ENCODE data around the gene CCDC171.

DNA sequence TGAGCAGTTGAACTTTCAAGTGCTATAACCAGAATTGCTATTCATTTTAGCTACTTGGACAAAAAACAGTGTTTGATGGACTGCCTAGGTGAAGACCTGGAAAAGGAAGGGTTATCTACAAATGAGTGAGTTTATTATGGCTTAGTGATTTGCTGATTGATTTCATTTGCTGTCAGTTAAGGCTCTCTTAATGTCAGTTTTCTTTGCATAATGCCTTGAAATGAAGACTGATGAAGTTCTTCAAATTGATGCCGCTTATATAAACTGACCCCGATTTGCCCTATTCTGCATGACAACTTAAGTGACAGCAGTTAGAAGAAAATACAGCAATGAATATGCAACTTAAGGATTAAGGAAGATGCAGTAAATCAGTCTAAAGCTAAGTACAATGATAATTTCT lies 332.6 kb downstream of the CCDC171 start:
- no peak for TF ChIP-seq STAT1 (conservative IDR thresholded peaks at IDR 0.05)
- no peak for TF ChIP-seq LARP7 (IDR thresholded peaks at IDR 0.05)
- TF ChIP-seq, protein P1, sequence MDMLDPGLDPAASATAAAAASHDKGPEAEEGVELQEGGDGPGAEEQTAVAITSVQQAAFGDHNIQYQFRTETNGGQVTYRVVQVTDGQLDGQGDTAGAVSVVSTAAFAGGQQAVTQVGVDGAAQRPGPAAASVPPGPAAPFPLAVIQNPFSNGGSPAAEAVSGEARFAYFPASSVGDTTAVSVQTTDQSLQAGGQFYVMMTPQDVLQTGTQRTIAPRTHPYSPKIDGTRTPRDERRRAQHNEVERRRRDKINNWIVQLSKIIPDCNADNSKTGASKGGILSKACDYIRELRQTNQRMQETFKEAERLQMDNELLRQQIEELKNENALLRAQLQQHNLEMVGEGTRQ (IDR thresholded peaks at IDR 0.05; ENCODE audit: borderline replicate concordance, low read depth, low read length) = no peak
- TF ChIP-seq, protein P2, sequence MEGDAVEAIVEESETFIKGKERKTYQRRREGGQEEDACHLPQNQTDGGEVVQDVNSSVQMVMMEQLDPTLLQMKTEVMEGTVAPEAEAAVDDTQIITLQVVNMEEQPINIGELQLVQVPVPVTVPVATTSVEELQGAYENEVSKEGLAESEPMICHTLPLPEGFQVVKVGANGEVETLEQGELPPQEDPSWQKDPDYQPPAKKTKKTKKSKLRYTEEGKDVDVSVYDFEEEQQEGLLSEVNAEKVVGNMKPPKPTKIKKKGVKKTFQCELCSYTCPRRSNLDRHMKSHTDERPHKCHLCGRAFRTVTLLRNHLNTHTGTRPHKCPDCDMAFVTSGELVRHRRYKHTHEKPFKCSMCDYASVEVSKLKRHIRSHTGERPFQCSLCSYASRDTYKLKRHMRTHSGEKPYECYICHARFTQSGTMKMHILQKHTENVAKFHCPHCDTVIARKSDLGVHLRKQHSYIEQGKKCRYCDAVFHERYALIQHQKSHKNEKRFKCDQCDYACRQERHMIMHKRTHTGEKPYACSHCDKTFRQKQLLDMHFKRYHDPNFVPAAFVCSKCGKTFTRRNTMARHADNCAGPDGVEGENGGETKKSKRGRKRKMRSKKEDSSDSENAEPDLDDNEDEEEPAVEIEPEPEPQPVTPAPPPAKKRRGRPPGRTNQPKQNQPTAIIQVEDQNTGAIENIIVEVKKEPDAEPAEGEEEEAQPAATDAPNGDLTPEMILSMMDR (IDR thresholded peaks at IDR 0.05 in 2 of 3, conservative IDR thresholded peaks at IDR 0.05 in 1 of 3; ENCODE audit: control insufficient read depth in 2 of 3, extremely low read depth in 1 of 3, insufficient read depth in 1 of 3, low read depth in 3 of 3, low read length in 3 of 3) = no peak
- no peak for TF ChIP-seq CBFB (IDR thresholded peaks at IDR 0.05; ENCODE audit: low read depth)
- no peak for TF ChIP-seq GATAD2B (conservative IDR thresholded peaks at IDR 0.05; ENCODE audit: low read depth)
- TF ChIP-seq, protein P3, sequence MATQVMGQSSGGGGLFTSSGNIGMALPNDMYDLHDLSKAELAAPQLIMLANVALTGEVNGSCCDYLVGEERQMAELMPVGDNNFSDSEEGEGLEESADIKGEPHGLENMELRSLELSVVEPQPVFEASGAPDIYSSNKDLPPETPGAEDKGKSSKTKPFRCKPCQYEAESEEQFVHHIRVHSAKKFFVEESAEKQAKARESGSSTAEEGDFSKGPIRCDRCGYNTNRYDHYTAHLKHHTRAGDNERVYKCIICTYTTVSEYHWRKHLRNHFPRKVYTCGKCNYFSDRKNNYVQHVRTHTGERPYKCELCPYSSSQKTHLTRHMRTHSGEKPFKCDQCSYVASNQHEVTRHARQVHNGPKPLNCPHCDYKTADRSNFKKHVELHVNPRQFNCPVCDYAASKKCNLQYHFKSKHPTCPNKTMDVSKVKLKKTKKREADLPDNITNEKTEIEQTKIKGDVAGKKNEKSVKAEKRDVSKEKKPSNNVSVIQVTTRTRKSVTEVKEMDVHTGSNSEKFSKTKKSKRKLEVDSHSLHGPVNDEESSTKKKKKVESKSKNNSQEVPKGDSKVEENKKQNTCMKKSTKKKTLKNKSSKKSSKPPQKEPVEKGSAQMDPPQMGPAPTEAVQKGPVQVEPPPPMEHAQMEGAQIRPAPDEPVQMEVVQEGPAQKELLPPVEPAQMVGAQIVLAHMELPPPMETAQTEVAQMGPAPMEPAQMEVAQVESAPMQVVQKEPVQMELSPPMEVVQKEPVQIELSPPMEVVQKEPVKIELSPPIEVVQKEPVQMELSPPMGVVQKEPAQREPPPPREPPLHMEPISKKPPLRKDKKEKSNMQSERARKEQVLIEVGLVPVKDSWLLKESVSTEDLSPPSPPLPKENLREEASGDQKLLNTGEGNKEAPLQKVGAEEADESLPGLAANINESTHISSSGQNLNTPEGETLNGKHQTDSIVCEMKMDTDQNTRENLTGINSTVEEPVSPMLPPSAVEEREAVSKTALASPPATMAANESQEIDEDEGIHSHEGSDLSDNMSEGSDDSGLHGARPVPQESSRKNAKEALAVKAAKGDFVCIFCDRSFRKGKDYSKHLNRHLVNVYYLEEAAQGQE (IDR thresholded peaks at IDR 0.05; ENCODE audit: low read depth, low read length) = no peak
- TF ChIP-seq SIX5 (IDR thresholded peaks at IDR 0.05; ENCODE audit: low read depth, low read length, severe bottlenecking) = no peak
- no peak for TF ChIP-seq HDGF (IDR thresholded peaks at IDR 0.05)
- no peak for TF ChIP-seq CREM (IDR thresholded peaks at IDR 0.05; ENCODE audit: low read depth)
- no peak for TF ChIP-seq RAD21 (IDR thresholded peaks at IDR 0.05; ENCODE audit: insufficient read depth, low read depth, low read length)
- TF ChIP-seq EP300 (IDR thresholded peaks at IDR 0.05; ENCODE audit: borderline replicate concordance in 1 of 2, control insufficient read depth in 1 of 2, low read depth in 2 of 2, low read length in 2 of 2) = no peak

All from GM12878 (cell line).